ENCODE measurements around the gene RIPPLY3. TPM values are rescaled to one million over a fixed set of nuclear protein-coding genes. Genes with fewer than 3 reads are reported as not detected.

Gene RIPPLY3
- polyA plus RNA-seq, 1 donor (not counting 4 experiments of a cell fraction or from before 2014, with no cell fraction given): 0.05 TPM

GRCh38 chr21:37065561-37066177 is 59.2 kb downstream of the RIPPLY3 start:
- H2AFZ ChIP-seq (ENCODE audit: control insufficient read depth, low read length): no peak overlapping the region
- H3K79me2 ChIP-seq (ENCODE audit: control insufficient read depth, insufficient read depth, low read length): no peaks in the 10 kb centered on the region
- dilution Hi-C loops (cut with MboI; ENCODE audit: extremely low pct_ligation_motif_present, low sequenced_read_pairs): no loop called here
- no peak overlapping the region for H3K27ac ChIP-seq (ENCODE audit: control insufficient read depth, insufficient read depth, low read length)
- no peaks in the 10 kb centered on the region for H3K27me3 ChIP-seq (ENCODE audit: control insufficient read depth, extremely low read depth, insufficient read depth, low read length)
- TF ChIP-seq EZH2 (IDR thresholded peaks at IDR 0.05; ENCODE audit: low read length): no peak
- TF ChIP-seq, protein P1, sequence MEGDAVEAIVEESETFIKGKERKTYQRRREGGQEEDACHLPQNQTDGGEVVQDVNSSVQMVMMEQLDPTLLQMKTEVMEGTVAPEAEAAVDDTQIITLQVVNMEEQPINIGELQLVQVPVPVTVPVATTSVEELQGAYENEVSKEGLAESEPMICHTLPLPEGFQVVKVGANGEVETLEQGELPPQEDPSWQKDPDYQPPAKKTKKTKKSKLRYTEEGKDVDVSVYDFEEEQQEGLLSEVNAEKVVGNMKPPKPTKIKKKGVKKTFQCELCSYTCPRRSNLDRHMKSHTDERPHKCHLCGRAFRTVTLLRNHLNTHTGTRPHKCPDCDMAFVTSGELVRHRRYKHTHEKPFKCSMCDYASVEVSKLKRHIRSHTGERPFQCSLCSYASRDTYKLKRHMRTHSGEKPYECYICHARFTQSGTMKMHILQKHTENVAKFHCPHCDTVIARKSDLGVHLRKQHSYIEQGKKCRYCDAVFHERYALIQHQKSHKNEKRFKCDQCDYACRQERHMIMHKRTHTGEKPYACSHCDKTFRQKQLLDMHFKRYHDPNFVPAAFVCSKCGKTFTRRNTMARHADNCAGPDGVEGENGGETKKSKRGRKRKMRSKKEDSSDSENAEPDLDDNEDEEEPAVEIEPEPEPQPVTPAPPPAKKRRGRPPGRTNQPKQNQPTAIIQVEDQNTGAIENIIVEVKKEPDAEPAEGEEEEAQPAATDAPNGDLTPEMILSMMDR (optimal IDR thresholded peaks at IDR 0.05 in 1 of 3, IDR thresholded peaks at IDR 0.05 in 1 of 3, conservative IDR thresholded peaks at IDR 0.05 in 1 of 3; ENCODE audit: extremely low read depth in 1 of 3, insufficient read depth in 2 of 3, low read length in 3 of 3): no peak
- no peaks in the 10 kb centered on the region for H4K20me1 ChIP-seq (ENCODE audit: control insufficient read depth, extremely low read depth, insufficient read depth, low read length)
- H3K4me1 ChIP-seq (ENCODE audit: control insufficient read depth, extremely low read depth, insufficient read depth, low read length): peaks cover 2% of the 10 kb centered on the region
- H3K9me3 ChIP-seq (ENCODE audit: control insufficient read depth, low read depth, low read length): no peaks in the 10 kb centered on the region
- no peak overlapping the region for H3K9ac ChIP-seq (ENCODE audit: control insufficient read depth, extremely low read depth, insufficient read depth, low read length)
- H3K36me3 ChIP-seq (ENCODE audit: control insufficient read depth in 2 of 2, extremely low read depth in 1 of 2, insufficient read depth in 2 of 2, low read length in 2 of 2): peaks cover 0 to 2% of the 10 kb centered on the region in 2 experiments
- H3K9me1 ChIP-seq (ENCODE audit: control insufficient read depth, extremely low read depth, insufficient read depth, low read length): no peaks in the 10 kb centered on the region
- FAIRE-seq: no peak
- H3K4me2 ChIP-seq (ENCODE audit: control insufficient read depth, extremely low read depth, insufficient read depth, low read depth, low read length): no peak overlapping the region
- no peak overlapping the region for H3K4me3 ChIP-seq (ENCODE audit: control insufficient read depth in 2 of 3, extremely low read depth in 1 of 3, insufficient read depth in 2 of 3, low read depth in 1 of 3, low read length in 3 of 3)
- DNase-seq (ENCODE audit: low read depth, low spot score): no peak

Small RNAs within 50 kb of the gene (small RNA-seq; reads per million reads assigned to genes)
- gene RF00019 (ENCODE audit: insufficient read length in 3 of 3, low read depth in 3 of 3, low replicate concordance in 1 of 3): 0 reads per million in 3 experiments
- 0 reads per million in 3 experiments for gene RNU6-696P (ENCODE audit: insufficient read length in 3 of 3, low read depth in 3 of 3, low replicate concordance in 1 of 3)

Other genes starting within 250 kb of the RIPPLY3 start
- 9.2 to 12.9 TPM (median 11.5 TPM) in 3 replicates for gene HLCS, start 40.0 kb upstream of the RIPPLY3 start, polyA plus RNA-seq
- gene PIGP, start 66.4 kb downstream of the RIPPLY3 start, polyA plus RNA-seq: 12.3 to 31.8 TPM (median 22.4 TPM) in 3 replicates
- 37.0 to 42.8 TPM (median 38.5 TPM) in 3 replicates for gene TTC3, start 66.6 kb downstream of the RIPPLY3 start, polyA plus RNA-seq

All from keratinocyte (primary cell).